Neuronal stem cell (in vitro differentiated cells): Measurements from ENCODE around the gene CACNG5.

Source experiments
- DNase-seq: peaks from one replicate; pipeline ENCODE4 v3.0.0-alpha.2; 2013; ENCODE audit warnings: low spot score
- H2AFZ ChIP-seq: one replicate; pipeline ENCODE4 v1.6.1; 2013; ENCODE audit warnings: mild to moderate bottlenecking, low read length, inconsistent platforms
- H2AK5ac ChIP-seq: 2 replicates; pipeline ENCODE4 v1.6.1; 2013; ENCODE audit warnings: low read depth, mild to moderate bottlenecking, inconsistent platforms, low read length, moderate library complexity, mixed read lengths
- H2BK120ac ChIP-seq: 2 replicates; pipeline ENCODE4 v1.6.1; 2013; ENCODE audit warnings: low read depth, mild to moderate bottlenecking, inconsistent platforms, low read length, moderate library complexity, mixed read lengths
- H2BK12ac ChIP-seq: one replicate; pipeline ENCODE4 v1.6.1; 2013; ENCODE audit warnings: low read length, inconsistent platforms
- H2BK15ac ChIP-seq: 2 replicates; pipeline ENCODE4 v1.6.1; 2013; ENCODE audit warnings: mild to moderate bottlenecking, low read length, inconsistent platforms, mixed read lengths
- H2BK5ac ChIP-seq: one replicate; pipeline ENCODE4 v1.6.1; 2013; ENCODE audit warnings: inconsistent platforms, mild to moderate bottlenecking, low read length, moderate library complexity
- H3K14ac ChIP-seq: one replicate; pipeline ENCODE4 v1.6.1; 2013; ENCODE audit warnings: low read length, inconsistent platforms
- H3K18ac ChIP-seq: 2 replicates; pipeline ENCODE4 v1.6.1; 2013; ENCODE audit warnings: low read length, inconsistent platforms
- H3K23ac ChIP-seq: 2 replicates; pipeline ENCODE4 v1.6.1; 2013; ENCODE audit warnings: low read depth, mild to moderate bottlenecking, mixed read lengths, low read length, inconsistent platforms; ENCODE audit not compliant: poor library complexity
- H3K27ac ChIP-seq: replicated peaks from 3 replicates; pipeline ENCODE4 v1.5.1; 2013; ENCODE audit warnings: low read length, inconsistent platforms
- H3K27me3 ChIP-seq, 3 experiments: 2 replicates each; pipeline ENCODE4 v1.6.1; 2013; ENCODE audit warnings: low read length in 3 of 3, mild to moderate bottlenecking in 2 of 3, inconsistent platforms in 1 of 3, low read depth in 1 of 3, mixed read lengths in 1 of 3, moderate library complexity in 1 of 3; ENCODE audit not compliant: control insufficient read depth in 3 of 3, insufficient read depth in 3 of 3
- H3K36me3 ChIP-seq, 2 donors: replicated peaks in 1 of 2; 2 replicates each; pipeline ENCODE4 v1.6.1; 2013; ENCODE audit warnings: low read length in 2 of 2; ENCODE audit not compliant: control insufficient read depth in 2 of 2, insufficient read depth in 2 of 2
- H3K4ac ChIP-seq: 2 replicates; pipeline ENCODE4 v1.6.1; 2013; ENCODE audit warnings: inconsistent platforms, mild to moderate bottlenecking, low read length, moderate library complexity
- H3K4me1 ChIP-seq, 2 donors: 1 replicate in 1 of 2; 2 replicates in 1 of 2; pipeline ENCODE4 v1.6.1; 2013; ENCODE audit warnings: low read length in 2 of 2, low read depth in 1 of 2; ENCODE audit not compliant: control insufficient read depth in 2 of 2, insufficient read depth in 1 of 2
- H3K4me2 ChIP-seq: one replicate; pipeline ENCODE4 v1.6.1; 2013; ENCODE audit warnings: mild to moderate bottlenecking, low read length, inconsistent platforms; ENCODE audit not compliant: insufficient read depth, poor library complexity, severe bottlenecking
- H3K4me3 ChIP-seq, 2 donors: 2 replicates each; pipeline ENCODE4 v1.5.1; 2013; ENCODE audit warnings: low read length in 2 of 2, mild to moderate bottlenecking in 2 of 2, inconsistent platforms in 1 of 2, moderate library complexity in 1 of 2
- H3K79me1 ChIP-seq: one replicate; pipeline ENCODE4 v1.6.1; 2013; ENCODE audit warnings: low read depth, mild to moderate bottlenecking, inconsistent platforms, low read length, moderate library complexity
- H3K9ac ChIP-seq: one replicate; pipeline ENCODE4 v1.6.1; 2013; ENCODE audit warnings: mild to moderate bottlenecking, low read depth, low read length, inconsistent platforms; ENCODE audit not compliant: poor library complexity
- H3K9me3 ChIP-seq, 2 donors: replicated peaks in 1 of 2; 2 replicates each; pipeline versions ENCODE3 to v1.6.1; 2013; ENCODE audit warnings: low read length in 2 of 2, mild to moderate bottlenecking in 2 of 2, inconsistent platforms in 1 of 2, low read depth in 1 of 2, mixed read lengths in 1 of 2, moderate library complexity in 1 of 2; ENCODE audit not compliant: control insufficient read depth in 2 of 2, insufficient read depth in 1 of 2
- H4K8ac ChIP-seq: one replicate; pipeline ENCODE4 v1.6.1; 2013; ENCODE audit warnings: low read depth, mild to moderate bottlenecking, inconsistent platforms, low read length, moderate library complexity
- H4K91ac ChIP-seq: one replicate; pipeline ENCODE4 v1.6.1; 2013; ENCODE audit warnings: low read length, low read depth, mild to moderate bottlenecking, inconsistent platforms; ENCODE audit not compliant: poor library complexity
- WGBS, 2 donors: extraction: QIAGEN DNeasy Blood & Tissue Kit; methylation state at CpG; one replicate each; pipeline ENCODE4 v1.1.7; 2013; ENCODE audit warnings: missing lambda C conversion rate in 2 of 2, mixed read lengths in 1 of 2; ENCODE audit not compliant: insufficient read length in 2 of 2, insufficient replicate concordance in 1 of 2; ENCODE audit errors: extremely low coverage in 2 of 2; 5-methylcytosine and 5-hydroxymethylcytosine counted together

Gene CACNG5

DNA sequence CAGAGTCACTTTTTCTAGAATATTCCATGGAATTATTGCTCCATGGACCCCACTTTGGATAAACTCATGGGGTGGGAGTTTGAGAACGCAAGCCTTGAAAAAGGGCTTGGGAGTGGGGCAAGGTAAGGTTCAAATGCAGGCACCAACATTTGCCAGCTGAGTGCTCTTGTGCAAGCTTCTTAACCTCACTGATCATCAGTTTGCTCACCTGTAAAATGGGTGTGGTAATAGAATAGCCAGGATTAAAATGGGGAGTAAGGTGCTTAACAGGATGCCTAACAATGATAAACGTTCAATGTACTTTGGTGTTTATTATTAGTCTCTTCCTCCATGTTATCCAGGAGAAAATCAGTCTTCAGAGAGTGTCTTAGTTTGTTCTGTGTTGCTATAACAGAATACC lies 39.0 kb downstream of the CACNG5 start:
- no peak overlapping the region for H3K27ac ChIP-seq
- H4K8ac ChIP-seq: no peak overlapping the region
- no peak for DNase-seq
- no peak overlapping the region for H3K18ac ChIP-seq
- no peak overlapping the region for H3K4me2 ChIP-seq
- H3K23ac ChIP-seq: no peak overlapping the region
- no peak overlapping the region for H3K4me3 ChIP-seq
- no peak overlapping the region for H2BK120ac ChIP-seq
- H3K9ac ChIP-seq: no peak overlapping the region
- H3K14ac ChIP-seq: no peak overlapping the region
- no peak overlapping the region for H3K4ac ChIP-seq
- no peak overlapping the region for H2AFZ ChIP-seq
- no peaks in the 10 kb centered on the region for H3K9me3 ChIP-seq
- H2BK15ac ChIP-seq: no peak overlapping the region
- WGBS, 2 donors: no CpG with 5 or more reads among the region's 2 CpGs
- H3K36me3 ChIP-seq: no peaks in the 10 kb centered on the region
- no peaks in the 10 kb centered on the region for H3K79me1 ChIP-seq
- H3K4me1 ChIP-seq: no peaks in the 10 kb centered on the region
- H2AK5ac ChIP-seq: no peak overlapping the region
- no peak overlapping the region for H2BK5ac ChIP-seq
- no peak overlapping the region for H4K91ac ChIP-seq
- peaks cover 0 to 10% (median 2%) of the 10 kb centered on the region in 3 experiments for H3K27me3 ChIP-seq
- H2BK12ac ChIP-seq: no peak overlapping the region

DNA sequence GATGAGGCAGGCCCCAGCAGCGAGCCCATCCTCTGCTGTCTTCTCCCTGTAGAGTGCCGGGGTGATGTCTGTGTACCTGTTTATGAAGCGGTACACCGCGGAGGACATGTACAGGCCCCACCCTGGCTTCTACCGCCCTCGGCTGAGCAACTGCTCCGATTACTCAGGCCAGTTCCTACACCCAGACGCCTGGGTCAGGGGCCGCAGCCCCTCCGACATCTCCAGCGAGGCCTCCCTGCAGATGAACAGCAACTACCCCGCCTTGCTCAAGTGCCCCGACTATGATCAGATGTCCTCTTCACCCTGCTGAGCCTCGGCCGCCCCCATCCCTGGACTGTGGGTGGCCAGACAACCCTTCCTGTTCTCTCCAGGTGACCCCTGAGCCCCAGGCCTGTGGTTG lies 50.0 kb downstream of the CACNG5 start:
- H3K36me3 ChIP-seq: no peaks in the 10 kb centered on the region
- H2AK5ac ChIP-seq: no peak overlapping the region
- H2AFZ ChIP-seq: no peak overlapping the region
- H3K9me3 ChIP-seq: peaks cover 2 to 3% of the 10 kb centered on the region in 2 donors
- no peaks in the 10 kb centered on the region for H3K79me1 ChIP-seq
- no peak overlapping the region for H3K4me2 ChIP-seq
- H3K4ac ChIP-seq: no peak overlapping the region
- no peak overlapping the region for H4K91ac ChIP-seq
- DNase-seq: no peak
- no peak overlapping the region for H3K23ac ChIP-seq
- H3K27me3 ChIP-seq: peaks cover 0 to 6% (median 0%) of the 10 kb centered on the region in 3 experiments
- H2BK5ac ChIP-seq: no peak overlapping the region
- H4K8ac ChIP-seq: no peak overlapping the region
- H3K9ac ChIP-seq: peak overlapping the region; percentile 47
- H2BK15ac ChIP-seq: no peak overlapping the region
- no peak overlapping the region for H3K4me3 ChIP-seq
- H2BK120ac ChIP-seq: no peak overlapping the region
- H2BK12ac ChIP-seq: no peak overlapping the region
- H3K4me1 ChIP-seq: no peaks in the 10 kb centered on the region
- H3K14ac ChIP-seq: peak overlapping the region; percentile 85
- no CpG with 5 or more reads among the region's 16 CpGs for WGBS, 2 donors
- H3K27ac ChIP-seq: no peak overlapping the region
- peak overlapping the region; percentile 41 for H3K18ac ChIP-seq

DNA sequence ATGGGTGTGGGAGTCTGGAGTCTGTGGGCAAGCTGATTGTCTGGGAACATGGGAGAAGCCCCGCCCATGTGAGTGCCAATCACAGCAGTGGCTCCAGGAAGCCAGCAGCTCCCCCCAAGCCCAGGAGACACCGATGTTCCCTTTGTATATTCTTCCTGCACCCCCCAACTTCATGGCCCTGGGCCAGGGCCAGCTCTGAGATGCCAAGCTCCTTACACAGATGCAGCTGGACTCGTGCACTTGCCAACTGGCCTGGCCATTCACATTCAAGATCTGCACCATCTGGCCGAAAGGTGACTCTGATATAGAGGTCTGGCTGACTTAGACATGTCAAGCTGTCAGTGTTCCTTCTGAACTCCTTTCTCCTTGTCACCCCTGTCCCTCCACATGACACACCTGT lies 50.5 kb downstream of the CACNG5 start:
- peak overlapping the region; percentile 85 for H3K14ac ChIP-seq
- H3K27ac ChIP-seq: no peak overlapping the region
- no peaks in the 10 kb centered on the region for H3K4me1 ChIP-seq
- H3K36me3 ChIP-seq: no peaks in the 10 kb centered on the region
- H3K18ac ChIP-seq: peak overlapping the region; percentile 41
- WGBS, 2 donors: no CpG with 5 or more reads among the region's 4 CpGs
- no peak overlapping the region for H2BK120ac ChIP-seq
- no peak overlapping the region for H2BK5ac ChIP-seq
- H3K9ac ChIP-seq: no peak overlapping the region
- H3K9me3 ChIP-seq: peaks cover 0 to 3% of the 10 kb centered on the region in 2 donors
- H2BK12ac ChIP-seq: no peak overlapping the region
- H2AK5ac ChIP-seq: no peak overlapping the region
- peaks cover 0 to 6% (median 0%) of the 10 kb centered on the region in 3 experiments for H3K27me3 ChIP-seq
- no peak overlapping the region for H3K4ac ChIP-seq
- H3K4me2 ChIP-seq: no peak overlapping the region
- no peak overlapping the region for H4K91ac ChIP-seq
- no peak overlapping the region for H2AFZ ChIP-seq
- H4K8ac ChIP-seq: no peak overlapping the region
- peaks cover 2% of the 10 kb centered on the region for H3K79me1 ChIP-seq
- H3K23ac ChIP-seq: no peak overlapping the region
- no peak for DNase-seq
- H2BK15ac ChIP-seq: no peak overlapping the region
- H3K4me3 ChIP-seq: no peak overlapping the region

DNA sequence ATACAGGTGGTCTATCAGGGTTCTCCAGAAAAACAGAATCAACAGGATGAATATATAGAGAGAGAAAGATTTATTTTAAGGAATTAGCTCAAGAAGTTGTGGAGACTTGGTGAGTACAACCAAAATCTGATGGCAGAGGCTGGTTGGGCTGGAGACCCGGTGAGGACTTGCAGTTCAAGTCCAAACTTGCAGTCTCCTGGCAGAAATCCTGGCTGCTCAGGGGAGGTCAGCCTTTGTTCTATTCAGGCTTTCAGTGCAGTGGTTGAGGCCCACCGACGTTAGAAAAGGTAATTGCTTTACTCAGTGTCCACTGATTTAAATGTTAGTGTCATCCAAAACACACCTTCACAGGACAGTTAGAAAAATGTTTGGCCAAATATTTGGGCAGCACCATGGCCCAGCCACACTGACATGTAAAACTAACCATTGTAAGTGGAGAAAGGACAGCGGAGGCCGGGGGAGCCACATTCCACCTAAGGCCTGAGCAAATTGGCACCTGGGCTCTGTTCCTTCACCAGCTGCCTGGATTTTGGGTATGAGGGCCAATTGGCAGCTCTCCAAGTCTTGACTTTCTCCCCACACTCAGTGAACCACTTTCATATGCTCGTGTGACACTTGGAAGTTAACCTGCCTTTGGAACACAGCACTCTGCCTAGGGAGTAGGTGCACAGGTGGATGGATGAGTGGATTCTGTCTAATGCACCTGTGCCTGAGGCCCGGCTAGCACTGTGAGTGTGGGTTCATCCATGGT lies 54.7 kb downstream of the CACNG5 start:
- Histone ChIP-seq H3K4ac (no peak overlapping the region), H3K4me1 (no peaks in the 10 kb centered on the region), H2BK12ac (no peak overlapping the region), H3K27me3 (peaks cover 0 to 5% (median 0%) of the 10 kb centered on the region in 3 experiments), H2BK120ac (no peak overlapping the region), H3K79me1 (peaks cover 2% of the 10 kb centered on the region), H3K14ac (no peak overlapping the region), H4K91ac (no peak overlapping the region), H2BK5ac (no peak overlapping the region), H3K36me3 (no peaks in the 10 kb centered on the region), H3K18ac (no peak overlapping the region), H4K8ac (no peak overlapping the region), H2AFZ (no peak overlapping the region), H3K4me2 (no peak overlapping the region), H3K4me3 (no peak overlapping the region), H3K9me3 (peaks cover 0 to 3% of the 10 kb centered on the region in 2 donors), H3K27ac (no peak overlapping the region), H2BK15ac (no peak overlapping the region), H3K23ac (no peak overlapping the region), H3K9ac (no peak overlapping the region), H2AK5ac (no peak overlapping the region)
- WGBS, 2 donors: no CpG with 5 or more reads among the region's 7 CpGs
- no peak for DNase-seq
